ENCODE data around the gene MED13L.

Gene MED13L

DNA sequence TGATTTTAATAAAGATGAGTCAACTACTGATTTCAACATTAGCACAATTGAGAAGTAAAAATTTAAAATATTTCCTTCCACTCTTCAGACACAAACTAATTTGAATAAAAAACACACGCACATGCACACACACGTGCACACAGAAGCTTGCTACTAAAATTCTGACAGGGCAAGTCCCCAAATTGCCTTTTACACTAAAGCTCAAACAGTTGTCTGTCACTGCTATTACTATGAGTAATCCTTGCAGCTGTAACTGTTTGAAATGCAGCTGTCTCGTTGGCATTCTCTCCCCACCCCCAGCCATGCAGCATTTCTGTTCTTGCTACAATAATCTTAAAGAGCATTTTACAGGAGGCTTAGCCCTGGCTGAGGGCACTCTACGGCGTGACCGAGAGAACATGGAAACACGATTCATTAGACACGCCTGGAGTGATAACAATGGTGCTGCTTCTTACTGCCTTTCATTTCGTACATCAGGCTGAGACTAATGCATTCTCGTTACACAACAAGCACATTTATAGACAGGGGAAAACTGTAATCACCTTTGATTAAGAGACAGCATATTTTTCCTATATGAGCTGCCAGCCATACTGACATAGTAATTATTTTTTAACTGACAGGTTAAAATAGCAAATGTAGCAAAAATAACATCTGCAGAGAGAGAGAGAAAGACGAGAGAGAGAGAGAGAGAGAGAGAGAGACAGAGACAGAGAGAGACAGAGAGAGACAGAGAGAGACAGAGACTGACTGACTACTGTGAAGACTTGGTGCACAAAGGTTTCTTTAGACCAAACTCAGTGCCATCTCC is 153.8 kb downstream of the MED13L start:
- Histone ChIP-seq H3K4me3 (no peak overlapping the region), H3K27ac (peak overlapping the region in 5 of 21 experiments; percentile 10 to 42 (median 30))

DNA sequence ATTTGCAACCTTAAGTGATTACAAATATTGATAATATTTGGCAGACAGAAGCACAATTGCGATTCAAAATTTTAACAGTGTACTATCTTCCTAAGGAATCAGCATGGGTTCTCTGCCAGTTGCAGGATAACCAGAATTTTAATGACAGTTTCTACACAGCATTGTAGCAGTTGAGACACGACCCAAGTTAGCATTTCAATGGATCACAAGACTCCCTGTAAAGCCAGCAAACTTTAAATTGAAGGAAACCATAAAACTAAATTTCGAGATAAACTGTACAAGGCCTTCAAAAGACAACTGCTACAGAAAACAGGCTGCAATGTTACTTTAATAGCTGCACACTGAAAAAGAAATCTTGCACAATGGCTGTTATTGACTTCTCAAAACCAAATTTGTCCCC is 154.9 kb downstream of the MED13L start:
- peak overlapping the region in 2 of 21 experiments; percentile 3 to 38 for H3K27ac ChIP-seq
- no peak overlapping the region for H3K4me3 ChIP-seq

DNA sequence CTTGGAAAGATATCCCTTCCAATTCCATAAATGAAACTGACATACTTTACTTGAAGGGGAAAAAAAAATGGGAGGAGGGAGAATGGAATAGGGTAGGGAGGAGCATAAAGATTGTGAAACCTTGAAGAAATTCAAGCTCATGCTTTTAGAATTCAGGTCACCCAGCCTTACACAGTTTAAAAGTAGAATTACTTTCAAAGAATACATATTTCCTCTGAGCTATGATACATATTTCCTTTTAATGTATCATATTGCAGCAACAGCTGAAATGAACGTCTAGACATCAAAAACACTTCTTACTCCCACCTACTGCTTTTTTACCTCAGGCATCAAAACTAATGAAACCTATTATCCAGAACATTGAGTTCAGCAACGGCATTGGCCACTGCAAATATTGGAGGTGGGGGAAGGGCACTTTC is 156.0 kb downstream of the MED13L start:
- peak overlapping the region in 1 of 21 experiments; percentile 52 for H3K27ac ChIP-seq
- no peak overlapping the region for H3K4me3 ChIP-seq

DNA sequence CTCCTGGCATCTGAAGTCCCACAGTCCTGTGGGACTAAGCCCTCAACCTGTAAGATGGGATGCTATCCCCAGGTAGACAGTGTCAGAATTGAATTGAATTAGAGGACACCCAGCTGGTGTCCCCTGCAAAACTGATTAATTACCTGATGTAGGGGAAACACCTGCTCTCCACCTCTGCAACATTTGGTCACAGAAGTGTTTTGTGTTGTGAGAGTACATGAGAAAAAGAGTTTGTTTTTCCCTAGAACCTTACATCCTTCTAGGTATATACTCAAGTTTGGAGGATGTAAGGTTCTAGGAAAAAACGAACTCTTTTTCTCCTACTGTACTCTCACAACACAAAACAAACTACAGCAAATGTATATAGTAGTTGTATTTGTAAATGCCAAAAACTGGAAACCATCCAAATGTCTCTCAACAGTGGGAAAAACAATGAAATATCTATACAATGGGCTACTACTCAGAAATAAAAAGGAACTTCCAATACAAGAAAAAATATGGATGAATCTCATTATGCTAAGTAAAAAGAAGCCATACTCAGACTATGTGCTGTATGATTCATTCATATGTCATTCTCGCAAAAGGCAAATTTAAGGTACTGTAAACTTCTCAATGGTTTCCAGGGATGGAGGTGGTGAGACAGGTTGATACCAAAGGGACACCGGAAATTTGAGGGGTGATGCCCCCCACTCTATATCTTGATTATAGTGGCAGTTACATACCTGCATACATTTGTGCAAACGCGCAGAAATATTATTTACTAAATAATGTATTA is 160.7 kb downstream of the MED13L start:
- no peak overlapping the region for H3K4me3 ChIP-seq
- no peak overlapping the region for H3K27ac ChIP-seq

DNA sequence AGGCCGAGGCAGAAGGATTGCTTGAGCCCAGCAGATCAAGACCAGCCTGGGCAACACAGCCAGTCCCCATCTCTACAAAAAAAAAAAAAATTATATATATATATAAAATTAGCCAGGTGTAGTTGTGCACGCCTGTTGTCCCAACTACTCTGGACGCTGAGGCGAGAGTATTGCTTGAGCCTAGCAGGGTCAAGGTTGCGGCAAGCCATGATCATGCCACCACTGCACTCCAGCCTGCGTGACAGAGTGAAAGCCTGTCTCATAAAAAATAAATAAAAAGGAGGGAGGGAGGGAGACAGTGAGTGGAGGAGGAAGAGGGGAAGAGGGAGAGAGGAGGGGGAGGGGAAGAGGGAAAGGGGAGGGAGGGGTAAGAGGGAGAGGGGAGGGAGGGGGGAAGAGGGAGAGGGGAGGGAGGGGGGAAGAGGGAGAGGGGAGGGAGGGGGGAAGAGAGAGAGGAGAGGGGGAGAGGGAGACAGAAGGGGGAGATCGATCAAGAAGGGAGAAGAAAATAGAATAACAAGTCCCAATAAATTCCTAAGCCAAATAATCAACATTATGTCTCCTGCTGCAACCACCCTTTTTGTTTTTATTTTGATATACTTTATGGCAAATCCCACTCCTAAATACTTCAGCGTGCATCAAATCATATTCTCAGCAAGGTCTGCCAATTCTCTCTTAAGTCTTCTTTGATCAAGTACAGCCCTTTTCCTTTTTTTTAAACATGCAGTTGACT is 163.9 kb downstream of the MED13L start:
- H3K4me3 ChIP-seq = no peak overlapping the region
- H3K27ac ChIP-seq = no peak overlapping the region

DNA sequence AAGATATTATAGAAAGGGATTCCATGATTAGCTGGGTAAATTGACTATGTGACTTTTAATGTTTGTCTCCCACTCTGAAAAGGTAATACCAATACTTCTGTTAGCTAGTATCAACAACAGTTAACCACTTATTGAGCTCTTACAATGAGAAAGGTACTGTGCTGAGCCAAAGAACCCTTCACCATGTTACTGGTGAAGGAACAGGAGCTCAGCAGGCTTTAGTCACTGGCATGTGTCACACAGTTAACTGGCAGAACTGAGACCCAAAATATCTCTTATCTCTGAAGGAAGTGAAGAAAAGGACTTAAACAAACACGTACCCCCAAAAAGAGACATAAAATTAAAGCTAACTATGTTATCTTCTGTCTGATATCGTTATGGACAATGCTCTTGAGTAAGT is 170.6 kb downstream of the MED13L start:
- H3K4me3 ChIP-seq = no peak overlapping the region
- H3K27ac ChIP-seq = no peak overlapping the region

DNA sequence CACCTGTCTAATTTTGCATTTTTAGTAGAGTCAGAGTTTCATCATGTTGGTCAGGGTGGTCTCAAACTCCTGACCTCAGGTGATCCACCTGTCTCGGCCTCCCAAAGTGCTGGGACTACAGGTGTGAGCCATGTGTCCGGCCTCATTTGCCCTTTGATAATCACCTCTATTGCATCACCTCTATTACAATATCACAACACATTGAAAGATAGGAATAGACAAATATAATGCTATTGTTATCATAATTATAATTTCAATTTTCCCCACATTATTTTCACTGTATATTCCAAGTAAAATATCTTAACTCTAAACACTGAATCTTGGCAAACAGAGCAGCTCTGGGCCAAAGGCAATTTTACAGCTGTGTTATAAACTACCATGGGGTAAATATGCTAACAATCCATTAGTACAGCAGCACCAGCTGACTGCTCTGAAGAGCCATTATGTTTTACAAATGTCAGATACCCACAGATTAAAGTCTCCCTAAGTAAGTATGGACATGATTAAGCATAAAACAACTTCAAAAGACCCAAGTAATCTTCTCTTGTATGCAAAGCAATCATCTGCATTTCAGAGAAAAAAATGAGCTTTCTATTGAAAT is 173.2 kb downstream of the MED13L start:
- H3K4me3 ChIP-seq = no peak overlapping the region
- H3K27ac ChIP-seq = no peak overlapping the region

DNA sequence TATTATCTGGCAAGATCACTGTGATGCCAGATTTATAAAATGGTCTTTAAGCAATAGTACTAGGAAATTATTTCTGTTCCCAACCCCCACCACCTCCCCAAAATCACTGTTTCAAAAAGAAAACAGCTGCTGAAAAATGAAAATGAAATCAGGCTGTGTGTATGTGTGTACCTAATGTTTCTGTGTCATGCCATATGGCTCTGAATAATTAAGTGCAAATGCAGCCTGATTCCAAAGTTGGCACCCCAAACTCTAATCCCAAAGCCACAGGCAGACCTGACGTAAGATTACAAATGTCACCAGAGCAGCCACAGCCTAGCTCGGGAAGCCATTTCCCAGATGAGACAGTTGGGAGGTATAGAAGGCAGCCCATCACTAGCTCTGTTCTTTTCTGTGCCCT is 175.5 kb downstream of the MED13L start:
- no peak overlapping the region for H3K27ac ChIP-seq
- H3K4me3 ChIP-seq = no peak overlapping the region

DNA sequence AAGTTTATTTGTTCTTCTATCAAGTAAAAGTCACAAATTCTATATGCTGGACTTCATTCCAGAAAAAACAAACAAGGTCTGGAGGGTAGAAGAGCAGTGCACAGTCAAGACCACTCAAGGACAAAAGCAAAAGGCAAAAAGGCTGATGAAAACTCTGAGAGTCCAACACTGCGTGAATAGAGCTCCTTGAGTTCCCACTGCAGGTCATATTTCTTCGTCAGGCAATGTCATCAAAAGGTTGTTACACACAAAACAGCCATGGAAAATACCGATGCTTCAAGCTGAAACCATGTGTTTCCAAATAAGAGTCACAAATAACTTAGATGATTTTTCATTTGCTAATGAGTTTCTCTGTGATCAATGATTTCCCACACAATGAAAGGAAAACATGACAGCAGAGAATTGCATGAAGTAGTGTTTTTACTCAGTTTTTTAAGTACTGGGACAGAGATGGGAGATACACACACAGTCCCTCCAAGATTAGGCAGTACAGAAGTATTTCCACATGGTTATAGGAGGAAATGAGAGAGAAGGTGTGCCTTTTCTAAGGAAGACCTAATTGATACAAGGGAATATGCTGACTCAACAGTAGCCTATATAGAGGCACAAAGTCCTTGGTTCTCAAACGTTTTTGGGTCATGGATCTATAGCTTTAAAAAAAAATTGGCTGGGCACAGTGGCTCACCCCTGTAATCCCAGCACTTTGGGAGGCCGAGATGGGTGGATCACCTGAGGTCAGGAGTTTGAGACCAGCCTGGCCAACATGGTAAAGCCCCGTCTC is 177.7 kb downstream of the MED13L start:
- Histone ChIP-seq H3K27ac (no peak overlapping the region), H3K4me3 (no peak overlapping the region)

DNA sequence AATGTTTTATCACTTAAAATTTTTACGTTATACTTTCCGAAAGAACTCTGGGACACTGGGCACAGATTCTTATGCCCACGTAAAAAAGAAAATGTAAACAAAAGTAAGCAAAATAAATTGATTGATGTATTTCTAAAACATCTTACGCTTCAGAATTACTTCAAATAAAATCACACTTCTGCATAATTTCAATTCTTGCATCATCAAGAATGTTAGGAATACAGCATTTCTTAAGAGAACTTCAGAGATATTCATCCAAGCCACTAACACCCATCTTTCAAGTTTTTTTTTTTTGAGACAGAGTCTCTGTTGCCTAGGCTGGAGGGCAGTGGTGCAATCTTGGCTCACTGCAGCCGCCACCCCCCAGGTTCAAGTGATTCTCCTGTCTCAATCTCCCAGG is 180.6 kb downstream of the MED13L start:
- Histone ChIP-seq H3K4me3 (no peak overlapping the region), H3K27ac (no peak overlapping the region)

DNA sequence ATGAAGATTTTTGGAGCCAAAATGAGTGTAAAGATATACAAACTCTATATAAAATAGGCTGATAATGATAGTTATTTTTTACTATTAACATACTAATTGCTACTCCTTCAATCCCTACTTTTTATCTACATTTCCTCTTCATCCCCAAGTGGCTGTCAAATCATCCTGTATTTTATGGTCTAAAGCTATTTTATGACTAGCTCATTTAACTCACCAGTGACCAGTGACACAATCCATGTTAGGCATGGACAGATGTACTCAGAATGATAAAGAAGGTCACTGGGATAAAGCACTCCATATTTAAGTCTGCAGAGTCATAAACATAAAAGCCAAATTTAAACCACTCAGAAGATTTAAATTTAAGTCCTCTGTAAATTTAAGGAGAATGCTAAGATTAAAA is 183.0 kb downstream of the MED13L start:
- no peak overlapping the region for H3K4me3 ChIP-seq
- no peak overlapping the region for H3K27ac ChIP-seq

DNA sequence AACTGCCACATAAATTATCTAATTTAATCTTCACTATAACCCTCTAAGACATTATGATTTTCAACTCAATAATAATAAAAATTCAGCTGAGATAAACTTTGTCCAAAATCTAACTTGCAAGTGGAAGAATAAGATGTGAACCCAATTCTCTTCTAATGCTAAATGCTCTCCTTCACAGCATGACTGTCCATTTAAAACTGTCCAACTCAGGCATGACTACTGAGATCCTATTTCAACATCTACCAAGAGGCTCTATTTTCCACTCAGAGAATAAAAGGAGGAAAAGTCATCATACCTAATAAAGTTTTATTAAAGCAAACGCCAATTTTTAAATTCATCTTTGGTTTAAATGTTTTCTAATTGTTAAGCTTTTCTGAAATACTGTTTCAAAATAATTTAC is 183.6 kb downstream of the MED13L start:
- H3K4me3 ChIP-seq = no peak overlapping the region

DNA sequence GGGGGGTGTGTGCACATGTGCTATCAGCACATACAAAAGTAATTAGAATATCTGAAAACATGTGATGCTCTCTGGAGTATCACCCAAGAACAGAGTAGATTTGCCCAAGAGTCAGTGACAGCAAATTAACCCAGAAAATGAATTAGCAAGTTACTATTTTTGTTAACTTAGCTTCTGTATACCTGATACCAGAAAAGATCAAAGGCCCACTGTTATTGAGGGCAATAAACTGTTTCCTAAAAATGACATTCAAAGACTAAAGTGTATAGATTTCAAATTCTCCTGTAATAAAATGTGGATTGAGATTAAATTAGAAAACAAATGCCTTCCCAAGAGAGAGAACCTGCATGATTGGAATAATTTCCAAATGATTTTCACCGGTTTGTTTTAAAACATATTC is 184.7 kb downstream of the MED13L start:
- H3K4me3 ChIP-seq = no peak overlapping the region
- H3K27ac ChIP-seq = no peak overlapping the region

More for the DNA sequence above, 183.6 kb downstream of the MED13L start:
- no peak overlapping the region for H3K27ac ChIP-seq

DNA sequence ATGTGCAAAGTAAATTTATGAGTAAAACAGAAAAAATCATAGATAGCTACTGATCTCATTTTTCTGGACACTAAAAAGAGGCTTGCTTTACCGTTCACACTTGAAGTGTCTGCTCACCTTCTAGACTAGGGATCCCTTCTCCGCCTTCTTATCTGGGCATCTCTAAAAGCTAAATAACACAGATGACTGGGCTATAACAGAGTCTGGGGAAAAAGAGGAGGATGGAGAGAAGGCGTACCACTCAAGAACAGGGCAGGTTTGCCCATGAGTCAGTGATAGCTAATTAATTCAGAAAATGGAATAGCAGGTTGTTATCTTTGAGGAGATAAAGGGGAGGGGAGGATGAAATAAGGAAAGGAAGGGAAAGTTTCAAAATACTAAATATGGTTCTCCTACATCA is 185.3 kb downstream of the MED13L start:
- Histone ChIP-seq H3K27ac (no peak overlapping the region), H3K4me3 (no peak overlapping the region)

DNA sequence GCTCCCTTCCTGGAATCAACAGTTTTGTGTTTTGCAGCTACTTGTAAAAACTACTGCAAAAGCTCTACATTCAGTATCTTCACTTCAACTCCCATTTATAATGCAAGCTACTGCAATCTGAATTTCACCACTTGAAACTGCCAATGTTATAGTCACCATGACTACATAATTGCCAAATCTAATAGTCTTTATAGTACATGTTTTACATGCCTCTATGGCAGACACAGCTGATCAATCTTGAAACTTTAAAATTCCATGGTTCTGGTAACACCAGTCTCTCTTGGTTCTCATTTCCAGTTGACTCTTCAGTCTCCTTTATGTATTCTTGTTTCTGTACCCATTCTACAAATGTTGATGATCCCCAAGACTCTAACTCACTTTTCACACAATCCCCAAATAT is 185.9 kb downstream of the MED13L start:
- Histone ChIP-seq H3K27ac (no peak overlapping the region), H3K4me3 (no peak overlapping the region)

DNA sequence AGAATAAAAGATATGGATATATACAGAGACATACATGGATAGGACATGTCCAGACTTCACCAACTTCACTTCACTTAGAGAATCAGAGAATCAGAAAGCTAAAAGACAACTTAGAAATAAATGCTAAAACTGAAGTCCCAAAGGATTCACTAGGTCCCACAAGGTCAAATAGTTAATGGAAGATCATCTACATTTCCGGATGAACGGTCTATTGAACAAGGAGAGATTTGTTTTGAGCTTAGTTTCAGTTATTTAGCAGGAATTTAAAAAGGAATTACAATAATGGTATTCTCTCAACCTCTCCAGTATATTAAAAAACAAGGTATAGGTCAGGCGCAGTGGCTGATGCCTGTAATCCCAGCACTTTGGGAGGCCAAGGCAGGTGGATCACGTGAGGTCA is 187.0 kb downstream of the MED13L start:
- no peak overlapping the region for H3K4me3 ChIP-seq
- H3K27ac ChIP-seq = no peak overlapping the region

DNA sequence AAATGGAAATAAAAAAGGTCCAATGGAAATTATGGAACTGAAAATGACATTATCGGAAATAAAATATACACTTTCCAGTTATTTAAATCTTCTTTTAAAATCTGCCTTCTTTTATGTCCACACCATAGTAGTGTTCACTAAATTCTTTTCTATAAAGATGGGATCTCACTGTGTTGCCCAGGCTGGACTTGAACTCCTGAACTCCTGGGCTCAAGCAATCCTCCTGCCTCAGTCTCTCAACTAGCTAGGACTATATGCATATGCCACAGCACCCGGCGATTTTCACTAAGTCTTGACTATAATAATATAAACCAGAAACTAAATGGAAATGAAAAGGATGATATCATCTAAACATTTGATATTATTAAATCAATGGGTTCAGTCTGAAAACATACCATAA is 188.4 kb downstream of the MED13L start:
- Histone ChIP-seq H3K4me3 (no peak overlapping the region), H3K27ac (no peak overlapping the region)

DNA sequence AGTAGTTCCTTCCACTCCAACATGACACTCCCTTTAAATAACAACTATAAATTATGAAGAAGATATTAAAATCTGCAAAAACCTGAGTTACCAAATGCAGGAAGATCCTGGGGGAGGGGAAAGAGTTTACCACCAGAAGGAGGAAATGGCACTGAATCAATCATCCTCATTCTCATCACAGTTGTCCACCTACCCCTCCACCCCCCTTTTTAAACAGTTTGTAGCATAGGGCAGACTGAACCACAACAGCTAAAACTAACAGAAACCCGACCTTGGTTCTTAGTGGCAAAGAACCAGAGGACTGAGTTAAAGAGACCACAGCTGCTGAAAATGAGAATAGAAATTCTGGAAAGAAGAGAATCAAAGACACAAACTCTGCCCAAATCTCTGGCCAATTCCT is 189.5 kb downstream of the MED13L start:
- H3K27ac ChIP-seq = no peak overlapping the region
- H3K4me3 ChIP-seq = no peak overlapping the region

DNA sequence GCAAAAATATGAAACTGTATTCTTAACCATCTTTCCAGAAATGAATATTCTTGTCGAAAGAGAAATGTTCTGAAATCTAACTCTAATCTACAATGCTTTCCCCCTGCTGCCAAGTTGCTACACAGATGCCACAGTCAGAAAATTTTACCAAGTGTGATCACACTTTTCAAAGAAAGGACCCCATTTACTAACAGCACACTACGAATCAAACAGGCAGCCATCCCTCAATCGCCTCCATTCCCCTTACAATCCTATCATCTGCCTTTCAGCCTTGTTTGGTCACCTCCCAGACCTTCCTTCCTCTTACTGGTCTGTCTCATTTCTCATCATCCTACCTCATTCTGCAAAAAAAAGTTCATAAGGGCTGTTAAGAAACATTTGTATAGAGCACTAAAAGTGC is 190.1 kb downstream of the MED13L start:
- H3K4me3 ChIP-seq = no peak overlapping the region
- H3K27ac ChIP-seq = no peak overlapping the region

Measured in skin epidermis (tissue), 12 donors.